Stimulated activated CD8-positive, alpha-beta memory T cell treated with anti-CD3 and anti-CD28 coated beads, Interleukin-4, amount 100 ng/mL, for 1 hour (primary cell): Measurements from ENCODE around the gene BIRC3.

Experiments used
- DNase-seq, 2 donors: peaks; one replicate each; pipeline ENCODE4 v3.0.0-alpha.2; 2020; ENCODE audit warnings: low read depth in 2 of 2, low spot score in 1 of 2

The BIRC3 gene

GRCh38 chr11:102317099-102317767 is at the start of gene BIRC3:
TSS of gene BIRC3 (plus strand) at chr11:102317484. CDS start at chr11:102324510, 7,026 bp downstream.
- DNase-seq, result peak; percentile 70 to 77

- no peak for DNase-seq
These were observed 49.7 kb upstream of the BIRC3 start for GRCh38 chr11:102267609-102268008.

GRCh38 chr11:102268083-102268984 is 49.0 kb upstream of the BIRC3 start:
- peak; percentile 25 to 55 for DNase-seq

- DNase-seq, result no peak
These were observed 48.3 kb upstream of the BIRC3 start for GRCh38 chr11:102268985-102269470.

GRCh38 chr11:102269927-102270326 is 47.4 kb upstream of the BIRC3 start:
- no peak for DNase-seq

- no peak for DNase-seq
These were observed 45.0 kb upstream of the BIRC3 start for GRCh38 chr11:102272047-102272824.

GRCh38 chr11:102274628-102275027 is 42.7 kb upstream of the BIRC3 start:
- no peak for DNase-seq

- DNase-seq, result no peak
These were observed 40.9 kb upstream of the BIRC3 start for GRCh38 chr11:102276362-102276761.

GRCh38 chr11:102276783-102277182 is 40.5 kb upstream of the BIRC3 start:
- no peak for DNase-seq

- no peak for DNase-seq
These were observed 37.6 kb upstream of the BIRC3 start for GRCh38 chr11:102279641-102280170.

GRCh38 chr11:102280245-102280833 is 36.9 kb upstream of the BIRC3 start:
- DNase-seq, result no peak

- no peak for DNase-seq
These were observed 34.2 kb upstream of the BIRC3 start for GRCh38 chr11:102283116-102283485.

- no peak for DNase-seq
These were observed 33.3 kb upstream of the BIRC3 start for GRCh38 chr11:102284008-102284407.

- no peak for DNase-seq
These were observed 31.0 kb upstream of the BIRC3 start for GRCh38 chr11:102286292-102286691.

- DNase-seq, result no peak
These were observed 29.1 kb upstream of the BIRC3 start for GRCh38 chr11:102287964-102288724.

GRCh38 chr11:102288725-102289083 is 28.6 kb upstream of the BIRC3 start:
- DNase-seq, result no peak

GRCh38 chr11:102289592-102289991 is 27.7 kb upstream of the BIRC3 start:
- no peak for DNase-seq

- no peak for DNase-seq
These were observed 25.5 kb upstream of the BIRC3 start for GRCh38 chr11:102291831-102292230.

GRCh38 chr11:102292933-102293332 is 24.4 kb upstream of the BIRC3 start:
- DNase-seq, result no peak
